A549 (cell line): ENCODE results near the gene HGFAC. TPM values are rescaled to one million over a fixed set of nuclear protein-coding genes. Genes with fewer than 3 reads are reported as not detected.

Experiments
- ATAC-seq, 2 experiments: fragments of 200-7000 bp in 1 of 2; fragments of >200 bp in 1 of 2; cut with Nextera tagmentation in 1 of 2; cut with Tn5 transposase in 1 of 2; 3 replicates each; pipeline versions ENCODE4 v1.8.0 to v1.9.1; 2018 to 2020; ENCODE audit warnings: mild to moderate bottlenecking in 1 of 2, moderate library complexity in 1 of 2
- CTCF ChIA-PET: fragments of 300-600 bp; sonication (Branson Sonifier 250); formaldehyde crosslinking; extraction: SDS; loops from one replicate; lab custom pipeline; 2021; ENCODE audit warnings: antibody characterized with exemption, inconsistent platforms; lab: Yijun Ruan, JAX
- POLR2A ChIA-PET: fragments of 350-600 bp; formaldehyde crosslinking; extraction: SDS; loops from one replicate; lab custom pipeline; 2021; ENCODE audit warnings: antibody characterized with exemption, inconsistent platforms; lab: Yijun Ruan, JAX
- DNase-seq, 2 experiments: peaks; one replicate each; pipeline versions ENCODE4 v3.0.0 to v3.0.0-alpha.2; 2011 to 2016; ENCODE audit warnings: low read depth in 1 of 2, low spot score in 1 of 2
- FAIRE-seq: peaks from 2 replicates; lab custom pipeline; 2011; peaks lifted over from hg19 to GRCh38; lab: Jason Lieb, UNC
- H3K27ac ChIP-seq, 2 experiments: fragments of >200 bp; sonication (Bioruptor Twin); formaldehyde crosslinking; 3 replicates each; pipeline ENCODE4 v1.5.1; 2016 to 2017
- H3K4me1 ChIP-seq: fragments of >200 bp; sonication (Bioruptor Twin); formaldehyde crosslinking; 3 replicates; pipeline ENCODE4 v1.6.1; 2016
- H3K4me2 ChIP-seq: fragments of >200 bp; sonication (Bioruptor Twin); formaldehyde crosslinking; 3 replicates; pipeline ENCODE4 v1.6.1; 2016
- H3K4me3 ChIP-seq: fragments of >200 bp; sonication (Bioruptor Twin); formaldehyde crosslinking; 3 replicates; pipeline ENCODE4 v1.5.1; 2016
- H3K9me3 ChIP-seq: fragments of >200 bp; sonication (Bioruptor Twin); formaldehyde crosslinking; 3 replicates; pipeline ENCODE4 v1.6.1; 2016
- CBX2 ChIP-seq: fragments of 200-600 bp; sonication (generic); IDR thresholded peaks from 2 replicates; pipeline ENCODE4 v1.6.1; 2016; ENCODE audit warnings: low read depth, mild to moderate bottlenecking, borderline replicate concordance
- CTCF ChIP-seq: fragments of >200 bp; sonication (Bioruptor Twin); formaldehyde crosslinking; IDR thresholded peaks from 3 replicates; pipeline ENCODE4 v1.5.1; 2016
- GATA3 ChIP-seq: IDR thresholded peaks from 2 replicates; pipeline ENCODE4 v1.6.1; 2012; ENCODE audit warnings: borderline replicate concordance
- HDAC2 ChIP-seq: fragments of 200-600 bp; sonication (generic); IDR thresholded peaks from 2 replicates; pipeline ENCODE4 v1.6.1; 2016
- HES2 ChIP-seq: fragments of >200 bp; sonication (Bioruptor Twin); formaldehyde crosslinking; IDR thresholded peaks from 2 replicates; pipeline ENCODE4 v1.6.1; 2016
- HOXA7 ChIP-seq: fragments of 250-450 bp; sonication (Bioruptor Pico); IDR thresholded peaks from 2 replicates; pipeline ENCODE4 v1.5.0; 2020; ENCODE audit warnings: mild to moderate bottlenecking, moderate library complexity
- PHF8 ChIP-seq: fragments of 200-600 bp; sonication (generic); IDR thresholded peaks from 2 replicates; pipeline ENCODE4 v1.6.1; 2016; ENCODE audit warnings: low read depth, mild to moderate bottlenecking, antibody characterized with exemption, moderate library complexity, borderline replicate concordance
- RAD21 ChIP-seq, 2 experiments: fragments of >200 bp in 1 of 2; sonication (Bioruptor Twin) in 1 of 2; formaldehyde crosslinking in 1 of 2; IDR thresholded peaks in 1 of 2; conservative IDR thresholded peaks in 1 of 2; 2 replicates in 1 of 2; 3 replicates in 1 of 2; pipeline ENCODE4 v1.6.1; 2012 to 2018; ENCODE audit warnings: inconsistent platforms in 1 of 2
- RCOR1 ChIP-seq: fragments of 150-350 bp; IDR thresholded peaks from 2 replicates; pipeline ENCODE4 v1.6.1; 2014; ENCODE audit warnings: antibody characterized with exemption, low read length, low read depth
- REST ChIP-seq: fragments of 200-600 bp; sonication (generic); IDR thresholded peaks from 2 replicates; pipeline ENCODE4 v1.6.1; 2016; ENCODE audit warnings: antibody characterized with exemption, mild to moderate bottlenecking, moderate library complexity
- RNF2 ChIP-seq: fragments of 200-600 bp; sonication (generic); IDR thresholded peaks from 2 replicates; pipeline ENCODE4 v1.6.1; 2016; ENCODE audit warnings: low read depth, mild to moderate bottlenecking, antibody characterized with exemption, moderate library complexity, borderline replicate concordance
- TFCP2L1 ChIP-seq: fragments of 250-450 bp; sonication (Bioruptor Pico); IDR thresholded peaks from 2 replicates; pipeline ENCODE4 v1.5.0; 2021; ENCODE audit warnings: mild to moderate bottlenecking
- USF2 ChIP-seq: fragments of 450-650 bp; IDR thresholded peaks from 2 replicates; pipeline ENCODE4 v1.6.1; 2014; ENCODE audit warnings: antibody characterized with exemption
- WGBS: methylation state at CpG from one replicate; pipeline ENCODE4 v1.1.6; 2017; ENCODE audit errors: missing lambda C conversion rate; 5-methylcytosine and 5-hydroxymethylcytosine counted together
- polyA plus RNA-seq, 4 experiments: library from polyadenylated mRNA; depleted of rRNA in 3 of 4; stranded (reverse); fragments of >200 nt; fragmentation: RNase III in 1 of 4; extraction: RNeasy Plus Mini Kit Qiagen cat#74134 plus additional on column Dnase treatment in 1 of 4; gene quantifications; 2 replicates in 3 of 4; 3 replicates in 1 of 4; pipeline ENCODE4 v1.2.3, GENCODE V29; 2011 to 2017

HGFAC gene
- polyA plus RNA-seq, 2 of the 4 experiments (the other 2 are of a cell fraction): 0.25 TPM; not detected in 1

GRCh38 chr4:3444351-3445110 lies 2.8 kb downstream of the HGFAC start (continued):
- TF ChIP-seq CTCF (no peak), HDAC2 (no peak), CBX2 (no peak), RAD21 (conservative IDR thresholded peaks at IDR 0.05 in 1 of 2, IDR thresholded peaks at IDR 0.05 in 1 of 2) (no peak), PHF8 (no peak)
- TF ChIP-seq, all 56 proteins: peak for 0

GRCh38 chr4:3445111-3445820 lies 3.5 kb downstream of the HGFAC start:
- TF ChIP-seq HOXA7 (CRISPR knock-in tag) (no peak), HES2 (no peak), REST (no peak), USF2 (no peak), RCOR1 (no peak), GATA3 (no peak), RNF2 (no peak), TFCP2L1 (CRISPR knock-in tag) (no peak)
- TF ChIP-seq, all 56 proteins: peak for 0
- peaks cover 3% of the 10 kb centered on the region; the same call in 1 of the 3 replicates for H3K4me1 ChIP-seq
- ChIA-PET POLR2A (no interaction called here), CTCF (interaction anchor here (1.4 to 4.5 kb wide), 4 partner anchors 12 to 98 kb away, joined by 3 to 30 read pairs (median 7); no protein-coding TSS in a partner anchor)
- ATAC-seq: no peak
- H3K4me2 ChIP-seq: no peak overlapping the region
- no peaks in the 10 kb centered on the region for H3K9me3 ChIP-seq
- 85% methylated on average over 4 of the region's 34 CpGs for WGBS
- H3K4me3 ChIP-seq: no peak overlapping the region
- no peak overlapping the region for H3K27ac ChIP-seq
- no peak for FAIRE-seq
- DNase-seq: no peak
